Measurements from ENCODE around the gene RRAD. TPM values are rescaled to one million over a fixed set of nuclear protein-coding genes. Genes with fewer than 3 reads are reported as not detected.

The RRAD gene
- total and polyA plus RNA-seq, 4 donors = 0.14 to 0.61 (median 0.54) TPM

GRCh38 chr16:66916518-66916917 lies 8.8 kb downstream of the RRAD start:
- Histone ChIP-seq H3K9me3 (ENCODE audit: control insufficient read depth in 4 of 4, low read length in 3 of 4) (no peaks in the 10 kb centered on the region), H3K9ac (ENCODE audit: low read depth in 1 of 2, low read length in 2 of 2) (no peak overlapping the region), H3K27me3 (ENCODE audit: control insufficient read depth in 4 of 4, insufficient read depth in 4 of 4, low read length in 3 of 4) (no peaks in the 10 kb centered on the region), H3K36me3 (ENCODE audit: control insufficient read depth in 4 of 4, insufficient read depth in 3 of 4, low read depth in 1 of 4, low read length in 3 of 4) (no peaks in the 10 kb centered on the region), H3K4me1 (ENCODE audit: control insufficient read depth in 4 of 4, insufficient read depth in 4 of 4, low read length in 3 of 4) (no peaks in the 10 kb centered on the region), H3K4me3 (ENCODE audit: low read depth in 1 of 3, low read length in 3 of 3) (no peak overlapping the region), H3K27ac (ENCODE audit: low read depth in 1 of 2, low read length in 2 of 2) (no peak overlapping the region)
- TF ChIP-seq NR2F2 (IDR thresholded peaks at IDR 0.05) (no peak), GABPA (IDR thresholded peaks at IDR 0.05 in 1 of 2, conservative IDR thresholded peaks at IDR 0.05 in 1 of 2) (no peak)
- 93% methylated on average over 6 of the region's 6 CpGs for WGBS
- DNase-seq (ENCODE audit: low spot score) = no peak

DNA sequence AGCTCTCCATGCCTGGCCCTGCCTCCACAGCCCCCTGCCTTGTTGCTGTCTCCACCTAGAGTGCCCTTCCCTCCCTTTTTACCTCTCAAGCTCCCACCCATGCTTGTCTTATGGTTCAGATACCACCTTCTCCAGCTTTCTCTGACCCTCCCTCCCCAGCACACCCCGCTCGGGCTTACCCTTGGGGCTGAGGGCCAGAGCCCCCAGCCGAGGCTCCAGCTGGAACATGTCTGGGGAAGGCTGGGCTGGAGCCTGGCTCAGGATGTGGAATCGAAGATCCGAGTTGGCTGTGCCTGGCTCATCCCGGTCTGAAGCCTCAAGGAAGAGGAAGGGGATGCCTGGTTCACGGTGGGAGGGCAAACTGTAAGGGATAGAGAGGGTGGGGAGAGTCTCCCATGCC lies 10.3 kb downstream of the RRAD start:
- no peak for DNase-seq (ENCODE audit: low spot score)
- WGBS = 79% methylated on average over 7 of the region's 7 CpGs
- Histone ChIP-seq H3K4me1 (ENCODE audit: control insufficient read depth in 4 of 4, insufficient read depth in 4 of 4, low read length in 3 of 4) (no peaks in the 10 kb centered on the region), H3K9ac (ENCODE audit: low read depth in 1 of 2, low read length in 2 of 2) (no peak overlapping the region), H3K4me3 (ENCODE audit: low read depth in 1 of 3, low read length in 3 of 3) (no peak overlapping the region), H3K36me3 (ENCODE audit: control insufficient read depth in 4 of 4, insufficient read depth in 3 of 4, low read depth in 1 of 4, low read length in 3 of 4) (no peaks in the 10 kb centered on the region), H3K27me3 (ENCODE audit: control insufficient read depth in 4 of 4, insufficient read depth in 4 of 4, low read length in 3 of 4) (no peaks in the 10 kb centered on the region), H3K27ac (ENCODE audit: low read depth in 1 of 2, low read length in 2 of 2) (no peak overlapping the region), H3K9me3 (ENCODE audit: control insufficient read depth in 4 of 4, low read length in 3 of 4) (no peaks in the 10 kb centered on the region)
- TF ChIP-seq EGR1 (IDR thresholded peaks at IDR 0.05; ENCODE audit: low read depth in 2 of 2) (no peak), TAF1 (conservative IDR thresholded peaks at IDR 0.05) (no peak), SP1 (IDR thresholded peaks at IDR 0.05) (no peak), GABPA (IDR thresholded peaks at IDR 0.05 in 1 of 2, conservative IDR thresholded peaks at IDR 0.05 in 1 of 2) (no peak), HNF4G (IDR thresholded peaks at IDR 0.05) (no peak), RAD21 (IDR thresholded peaks at IDR 0.05) (no peak), FOXA2 (IDR thresholded peaks at IDR 0.05) (no peak)

- Histone ChIP-seq H3K27ac (ENCODE audit: low read depth in 1 of 2, low read length in 2 of 2) (no peak overlapping the region), H3K4me1 (ENCODE audit: control insufficient read depth in 4 of 4, insufficient read depth in 4 of 4, low read length in 3 of 4) (no peaks in the 10 kb centered on the region), H3K36me3 (ENCODE audit: control insufficient read depth in 4 of 4, insufficient read depth in 3 of 4, low read depth in 1 of 4, low read length in 3 of 4) (no peaks in the 10 kb centered on the region), H3K4me3 (ENCODE audit: low read depth in 1 of 3, low read length in 3 of 3) (no peak overlapping the region), H3K27me3 (ENCODE audit: control insufficient read depth in 4 of 4, insufficient read depth in 4 of 4, low read length in 3 of 4) (no peaks in the 10 kb centered on the region), H3K9ac (ENCODE audit: low read depth in 1 of 2, low read length in 2 of 2) (no peak overlapping the region), H3K9me3 (ENCODE audit: control insufficient read depth in 4 of 4, low read length in 3 of 4) (no peaks in the 10 kb centered on the region)
- DNase-seq (ENCODE audit: low spot score) = no peak
- 96% methylated on average over 7 of the region's 7 CpGs for WGBS
- no peak for TF ChIP-seq FOXA1 (IDR thresholded peaks at IDR 0.05)
- no peak for TF ChIP-seq REST (IDR thresholded peaks at IDR 0.05)
- no peak for TF ChIP-seq TAF1 (conservative IDR thresholded peaks at IDR 0.05)
- TF ChIP-seq NR2F2 (IDR thresholded peaks at IDR 0.05) = no peak
- TF ChIP-seq SP1 (IDR thresholded peaks at IDR 0.05) = no peak
- no peak for TF ChIP-seq ZBTB33 (IDR thresholded peaks at IDR 0.05)
- TF ChIP-seq MAX (IDR thresholded peaks at IDR 0.05) = no peak
- no peak for TF ChIP-seq HNF4G (IDR thresholded peaks at IDR 0.05)
These were observed 10.8 kb downstream of the RRAD start for GRCh38 chr16:66914541-66914940.

Data from liver (tissue), 9 donors.